DLD1 (cell line): ENCODE measurements around the gene MFAP4.

Source experiments
- in situ Hi-C: cut with HindIII; loops from 2 replicates; pipeline ENCODE4 v1.10.0; 2017; ENCODE audit warnings: low sequenced_read_pairs

MFAP4 gene

GRCh38 chr17:19338031-19338990, 48.7 kb downstream of the MFAP4 start:
- in situ Hi-C loops, result no loop called here

GRCh38 chr17:19337712-19338023, 49.3 kb downstream of the MFAP4 start:
- in situ Hi-C loops, result no loop called here

- in situ Hi-C loops, result no loop called here
Observed at GRCh38 chr17:19336938-19337711, 49.9 kb downstream of the MFAP4 start.

GRCh38 chr17:19335951-19336631, 50.9 kb downstream of the MFAP4 start:
- in situ Hi-C loops, result no loop called here

- in situ Hi-C loops, result no loop called here
Observed at GRCh38 chr17:19334331-19334730, 52.7 kb downstream of the MFAP4 start.

- in situ Hi-C loops, result no loop called here
Observed at GRCh38 chr17:19333736-19334290, 53.2 kb downstream of the MFAP4 start.
